ENCODE measurements around the gene FAM174B.

FAM174B gene

GRCh38 chr15:92664178-92664900 is 8.8 kb upstream of the FAM174B start:
- no peaks in the 10 kb centered on the region for H3K9me2 ChIP-seq (replicated peaks; ENCODE audit: insufficient read depth, low read length)
- H2AFZ ChIP-seq (ENCODE audit: low read length), result peak overlapping the region; percentile 57; the same call in 1 of the 2 replicates
- no peaks in the 10 kb centered on the region for H4K20me1 ChIP-seq (ENCODE audit: insufficient read depth, low read length)
- H3K4me3 ChIP-seq (ENCODE audit: low read length), result no peak overlapping the region
- TF ChIP-seq EZH2phosphoT487 (IDR thresholded peaks at IDR 0.05; ENCODE audit: low read length) (no peak), EZH2 (optimal IDR thresholded peaks at IDR 0.05; ENCODE audit: low read depth, low read length) (no peak)
- TF ChIP-seq, protein P1, sequence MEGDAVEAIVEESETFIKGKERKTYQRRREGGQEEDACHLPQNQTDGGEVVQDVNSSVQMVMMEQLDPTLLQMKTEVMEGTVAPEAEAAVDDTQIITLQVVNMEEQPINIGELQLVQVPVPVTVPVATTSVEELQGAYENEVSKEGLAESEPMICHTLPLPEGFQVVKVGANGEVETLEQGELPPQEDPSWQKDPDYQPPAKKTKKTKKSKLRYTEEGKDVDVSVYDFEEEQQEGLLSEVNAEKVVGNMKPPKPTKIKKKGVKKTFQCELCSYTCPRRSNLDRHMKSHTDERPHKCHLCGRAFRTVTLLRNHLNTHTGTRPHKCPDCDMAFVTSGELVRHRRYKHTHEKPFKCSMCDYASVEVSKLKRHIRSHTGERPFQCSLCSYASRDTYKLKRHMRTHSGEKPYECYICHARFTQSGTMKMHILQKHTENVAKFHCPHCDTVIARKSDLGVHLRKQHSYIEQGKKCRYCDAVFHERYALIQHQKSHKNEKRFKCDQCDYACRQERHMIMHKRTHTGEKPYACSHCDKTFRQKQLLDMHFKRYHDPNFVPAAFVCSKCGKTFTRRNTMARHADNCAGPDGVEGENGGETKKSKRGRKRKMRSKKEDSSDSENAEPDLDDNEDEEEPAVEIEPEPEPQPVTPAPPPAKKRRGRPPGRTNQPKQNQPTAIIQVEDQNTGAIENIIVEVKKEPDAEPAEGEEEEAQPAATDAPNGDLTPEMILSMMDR (IDR thresholded peaks at IDR 0.05; ENCODE audit: low read length), result no peak
- H3K27me3 ChIP-seq (replicated peaks; ENCODE audit: insufficient read depth, low read length), result no peaks in the 10 kb centered on the region
- H3K9me3 ChIP-seq (replicated peaks; ENCODE audit: insufficient read depth, low read length), result no peaks in the 10 kb centered on the region
- no peak overlapping the region for H3K9ac ChIP-seq (ENCODE audit: low read length)
- no peak for DNase-seq
- H3K4me1 ChIP-seq (ENCODE audit: low read length), result peaks cover 36% of the 10 kb centered on the region
- H3K79me2 ChIP-seq (ENCODE audit: low read length), result no peaks in the 10 kb centered on the region
- no peaks in the 10 kb centered on the region for H3K36me3 ChIP-seq (replicated peaks; ENCODE audit: insufficient read depth, low read length)
- H3K27ac ChIP-seq (ENCODE audit: low read length), result peak overlapping the region; percentile 83; the same call in 1 of the 2 replicates
- peaks cover 13% of the 10 kb centered on the region for H3F3A ChIP-seq (ENCODE audit: insufficient read depth, low read length)
- peak overlapping the region; percentile 59; the same call in 1 of the 2 replicates for H3K4me2 ChIP-seq (ENCODE audit: low read depth, low read length)

DNA sequence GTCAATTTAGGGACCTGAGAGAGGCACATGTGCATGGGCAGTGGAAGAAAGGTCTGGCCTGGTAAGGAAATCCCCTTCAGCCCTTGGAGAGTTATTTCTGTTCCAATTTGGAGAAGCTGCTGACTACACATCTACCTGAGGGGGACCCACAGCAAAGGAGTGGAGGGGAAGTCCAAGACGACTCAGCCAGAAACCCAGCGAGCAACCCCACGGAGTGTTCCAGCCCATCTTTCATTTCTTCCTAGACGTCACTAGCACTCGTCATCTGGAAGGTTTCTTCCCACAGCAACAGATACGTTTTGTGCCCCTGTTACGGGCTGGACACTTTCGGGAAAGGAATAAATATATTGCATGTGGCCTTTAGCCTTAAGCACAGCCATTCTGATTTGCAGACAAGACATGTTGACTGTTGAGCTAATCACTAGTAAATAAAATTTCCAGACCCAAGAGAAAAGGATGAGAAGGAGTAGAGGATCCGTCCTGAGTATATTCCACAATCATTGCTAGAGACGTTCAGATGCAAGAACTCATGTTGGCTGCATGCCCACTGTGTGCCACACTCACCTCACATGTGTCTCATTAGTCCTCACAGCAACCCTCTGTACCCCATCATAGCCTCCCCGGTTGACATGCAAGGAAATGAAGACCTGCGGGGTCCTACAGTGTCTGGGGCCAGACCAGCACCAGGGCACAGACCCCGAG is 7.8 kb upstream of the FAM174B start:
- no peak overlapping the region for H3K9ac ChIP-seq (ENCODE audit: low read length)
- peak overlapping the region; percentile 52; the same call in 1 of the 2 replicates for H3K27ac ChIP-seq (ENCODE audit: low read length)
- no peaks in the 10 kb centered on the region for H3K79me2 ChIP-seq (ENCODE audit: low read length)
- no peak overlapping the region for H3K4me3 ChIP-seq (ENCODE audit: low read length)
- H3K9me3 ChIP-seq (replicated peaks; ENCODE audit: insufficient read depth, low read length), result no peaks in the 10 kb centered on the region
- H3K4me1 ChIP-seq (ENCODE audit: low read length), result peaks cover 36% of the 10 kb centered on the region
- no peaks in the 10 kb centered on the region for H4K20me1 ChIP-seq (ENCODE audit: insufficient read depth, low read length)
- no peak for DNase-seq
- no peaks in the 10 kb centered on the region for H3K36me3 ChIP-seq (replicated peaks; ENCODE audit: insufficient read depth, low read length)
- TF ChIP-seq EZH2phosphoT487 (IDR thresholded peaks at IDR 0.05; ENCODE audit: low read length) (no peak), EZH2 (optimal IDR thresholded peaks at IDR 0.05; ENCODE audit: low read depth, low read length) (no peak)
- TF ChIP-seq, protein P1 (IDR thresholded peaks at IDR 0.05; ENCODE audit: low read length), result no peak
- no peak overlapping the region for H3K4me2 ChIP-seq (ENCODE audit: low read depth, low read length)
- no peaks in the 10 kb centered on the region for H3K27me3 ChIP-seq (replicated peaks; ENCODE audit: insufficient read depth, low read length)
- H2AFZ ChIP-seq (ENCODE audit: low read length), result peak overlapping the region; percentile 45
- H3K9me2 ChIP-seq (replicated peaks; ENCODE audit: insufficient read depth, low read length), result no peaks in the 10 kb centered on the region
- H3F3A ChIP-seq (ENCODE audit: insufficient read depth, low read length), result peaks cover 13% of the 10 kb centered on the region

GRCh38 chr15:92662762-92663161 is 7.2 kb upstream of the FAM174B start:
- no peaks in the 10 kb centered on the region for H3K9me2 ChIP-seq (replicated peaks; ENCODE audit: insufficient read depth, low read length)
- DNase-seq, result no peak
- no peak overlapping the region for H3K4me2 ChIP-seq (ENCODE audit: low read depth, low read length)
- H3K36me3 ChIP-seq (replicated peaks; ENCODE audit: insufficient read depth, low read length), result no peaks in the 10 kb centered on the region
- H3K79me2 ChIP-seq (ENCODE audit: low read length), result no peaks in the 10 kb centered on the region
- no peak for TF ChIP-seq EZH2phosphoT487 (IDR thresholded peaks at IDR 0.05; ENCODE audit: low read length)
- TF ChIP-seq, protein P1 (IDR thresholded peaks at IDR 0.05; ENCODE audit: low read length), result no peak
- no peak for TF ChIP-seq EZH2 (optimal IDR thresholded peaks at IDR 0.05; ENCODE audit: low read depth, low read length)
- no peak overlapping the region for H3K4me3 ChIP-seq (ENCODE audit: low read length)
- peak overlapping the region; percentile 52; the same call in 1 of the 2 replicates for H3K27ac ChIP-seq (ENCODE audit: low read length)
- H2AFZ ChIP-seq (ENCODE audit: low read length), result peak overlapping the region; percentile 45; the same call in 1 of the 2 replicates
- H3F3A ChIP-seq (ENCODE audit: insufficient read depth, low read length), result peaks cover 13% of the 10 kb centered on the region
- no peaks in the 10 kb centered on the region for H3K27me3 ChIP-seq (replicated peaks; ENCODE audit: insufficient read depth, low read length)
- H3K9ac ChIP-seq (ENCODE audit: low read length), result no peak overlapping the region
- H3K4me1 ChIP-seq (ENCODE audit: low read length), result peaks cover 36% of the 10 kb centered on the region
- no peaks in the 10 kb centered on the region for H3K9me3 ChIP-seq (replicated peaks; ENCODE audit: insufficient read depth, low read length)
- H4K20me1 ChIP-seq (ENCODE audit: insufficient read depth, low read length), result no peaks in the 10 kb centered on the region

Data from MM.1S (cell line).